Peyer's patch (tissue), 4 donors: ENCODE data around the gene SLC44A5.

Experiments
- CTCF ChIP-seq, 6 experiments: fragments of 450-650 bp in 4 of 6; fragments of 200-600 bp in 2 of 6; sonication (generic) in 1 of 6; IDR thresholded peaks; one replicate each; pipeline ENCODE4 v1.5.1; 2017 to 2019; ENCODE audit warnings: antibody characterized with exemption in 6 of 6, mild to moderate bottlenecking in 3 of 6, moderate library complexity in 1 of 6
- POLR2A ChIP-seq, 2 donors: fragments of 450-650 bp; IDR thresholded peaks; one replicate each; pipeline ENCODE4 v1.5.1; 2017; ENCODE audit warnings: antibody characterized with exemption in 2 of 2, mild to moderate bottlenecking in 2 of 2, moderate library complexity in 2 of 2

GRCh38 chr1:75582725-75583261, 28.1 kb downstream of the SLC44A5 start:
- no peak for TF ChIP-seq CTCF (IDR thresholded peaks at IDR 0.05)
- no peak for TF ChIP-seq POLR2A (IDR thresholded peaks at IDR 0.05)
